Spleen (tissue), 11 donors: ENCODE measurements around the gene SLC7A10. TPM values are rescaled to one million over a fixed set of nuclear protein-coding genes. Genes with fewer than 3 reads are reported as not detected.
A peak's percentile ranks its signal among the peaks of the same experiment; 100 is the strongest.

ENCODE experiments used
- DNase-seq: peaks from one replicate; pipeline ENCODE4 v3.0.0-alpha.2; 2020
- H3K27ac ChIP-seq, 8 donors: fragments of 200-600 bp; sonication (generic) in 7 of 8; 1 replicate in 4 of 8; 2 replicates in 4 of 8; pipeline versions ENCODE4 v1.5.0 to v1.8.0; 2016 to 2021; ENCODE audit warnings: inconsistent platforms in 4 of 8, mild to moderate bottlenecking in 4 of 8, moderate library complexity in 1 of 8
- H3K27me3 ChIP-seq, 7 donors: fragments of 200-600 bp; sonication (generic) in 6 of 7; replicated peaks in 1 of 7; 1 replicate in 4 of 7; 2 replicates in 3 of 7; pipeline versions ENCODE4 v1.5.0 to v1.8.0; 2016 to 2021; ENCODE audit warnings: inconsistent platforms in 3 of 7, mild to moderate bottlenecking in 1 of 7
- H3K36me3 ChIP-seq, 6 donors: fragments of 200-600 bp; sonication (generic) in 5 of 6; 1 replicate in 4 of 6; 2 replicates in 2 of 6; pipeline versions ENCODE4 v1.5.0 to v1.8.0; 2016 to 2021; ENCODE audit warnings: inconsistent platforms in 2 of 6
- H3K4me1 ChIP-seq, 6 donors: fragments of 200-600 bp; sonication (generic) in 5 of 6; 1 replicate in 3 of 6; 2 replicates in 3 of 6; pipeline versions ENCODE4 v1.5.0 to v1.8.0; 2016 to 2021; ENCODE audit warnings: inconsistent platforms in 3 of 6
- H3K4me3 ChIP-seq, 8 donors: fragments of 200-600 bp; sonication (generic) in 7 of 8; 1 replicate in 4 of 8; 2 replicates in 4 of 8; pipeline versions ENCODE4 v1.5.0 to v1.8.0; 2016 to 2021; ENCODE audit warnings: inconsistent platforms in 4 of 8, mild to moderate bottlenecking in 4 of 8, moderate library complexity in 2 of 8
- H3K9me3 ChIP-seq, 8 donors: fragments of 200-600 bp; sonication (generic) in 7 of 8; 1 replicate in 4 of 8; 2 replicates in 4 of 8; pipeline versions ENCODE4 v1.5.0 to v1.8.0; 2016 to 2021; ENCODE audit warnings: inconsistent platforms in 4 of 8
- CTCF ChIP-seq, 11 experiments: fragments of 200-600 bp in 7 of 11; fragments of 450-650 bp in 4 of 11; sonication (generic) in 4 of 11; IDR thresholded peaks in 8 of 11; conservative IDR thresholded peaks in 3 of 11; 1 replicate in 7 of 11; 2 replicates in 4 of 11; pipeline versions ENCODE4 v1.4.0 to v1.8.0; 2016 to 2021; ENCODE audit warnings: antibody characterized with exemption in 11 of 11, inconsistent platforms in 4 of 11, mild to moderate bottlenecking in 1 of 11
- POLR2A ChIP-seq, 3 donors: fragments of 450-650 bp; IDR thresholded peaks; one replicate each; pipeline ENCODE4 v1.5.1; 2017; ENCODE audit warnings: antibody characterized with exemption in 3 of 3, mild to moderate bottlenecking in 1 of 3
- POLR2AphosphoS5 ChIP-seq, 3 donors: sonication (generic); formaldehyde crosslinking; IDR thresholded peaks; one replicate each; pipeline ENCODE4 v1.5.1; 2017; ENCODE audit warnings: antibody characterized with exemption in 3 of 3
- WGBS, 5 donors: extraction: QIAGEN DNeasy Blood & Tissue Kit in 3 of 5; methylation state at CpG; one replicate each; pipeline versions ENCODE4 v1.1.5 to v1.1.7; 2013 to 2018; 5-methylcytosine and 5-hydroxymethylcytosine counted together
- intact Hi-C: fragments of 100-400 bp; cut with DNase I; formaldehyde crosslinking; loops from one replicate; pipeline ENCODE4 v1.15.0; 2023; ENCODE audit warnings: low total_unique reads
- polyA plus RNA-seq, 3 donors: library from polyadenylated mRNA; stranded (reverse); fragments of 200-250 nt; gene quantifications; one replicate each; pipeline ENCODE4 v1.2.1, GENCODE V29; 2013
- total RNA-seq, 7 donors: library from RNA; depleted of rRNA in 3 of 7; stranded (reverse); fragments of >200 nt in 3 of 7; fragmentation: NEBNext Ultra II Directional in 4 of 7; extraction: Animal tissue kit (Norgen Biotek cat#: 25700) in 4 of 7; gene quantifications; one replicate each; pipeline versions ENCODE4 v1.1.0 to v1.2.1, GENCODE V29; 2016 to 2021
- donor health status: healthy with polysubstance abuse.
- donor health status: DM: no; HTN: no; CAD: no; lungs with moderate emphysema.
- donor health status: DM: no; HTN: no; CAD: no.
- donor health status: Bipolar disorder and iron deficiency.
- donor health status: healthy.
- donor health status: DM: no; HTN: no; CAD: no.
- donor health status: DM: yes; HTN: yes; CAD: no.

SLC7A10 gene
- total and polyA plus RNA-seq, 10 donors, result 0.06 to 0.37 (median 0.19) TPM; not detected in 6

GRCh38 chr19:33241530-33242101, 16.0 kb upstream of the SLC7A10 start:
- Histone ChIP-seq H3K9me3 (peaks cover 0 to 14% (median 11%) of the 10 kb centered on the region in 8 donors), H3K4me3 (no peak overlapping the region), H3K27me3 (peaks cover 0 to 25% (median 0%) of the 10 kb centered on the region in 7 donors), H3K36me3 (no peaks in the 10 kb centered on the region), H3K4me1 (peaks cover 0 to 24% (median 9%) of the 10 kb centered on the region in 6 donors), H3K27ac (peak overlapping the region in 3 of 8 donors; percentile 5 to 41 (median 31))
- intact Hi-C loops, result no loop called here
- TF ChIP-seq POLR2A (IDR thresholded peaks at IDR 0.05) (no peak), CTCF (IDR thresholded peaks at IDR 0.05 in 8 of 11, conservative IDR thresholded peaks at IDR 0.05 in 3 of 11) (peak; percentile 41 to 81 (median 69)), POLR2AphosphoS5 (IDR thresholded peaks at IDR 0.05) (peak in 1 of 3 donors; percentile 25)
- 10 to 60% (median 18%) methylated on average over 2 to 22 of the region's 22 CpGs for WGBS, 5 donors
- peak; percentile 82 for DNase-seq

GRCh38 chr19:33241091-33241529, 15.5 kb upstream of the SLC7A10 start:
- Histone ChIP-seq H3K27ac (peak overlapping the region in 3 of 8 donors; percentile 5 to 41 (median 31)), H3K4me1 (peaks cover 0 to 24% (median 9%) of the 10 kb centered on the region in 6 donors), H3K36me3 (no peaks in the 10 kb centered on the region), H3K4me3 (no peak overlapping the region), H3K27me3 (peaks cover 0 to 25% (median 0%) of the 10 kb centered on the region in 7 donors), H3K9me3 (peaks cover 0 to 13% (median 10%) of the 10 kb centered on the region in 8 donors)
- TF ChIP-seq POLR2AphosphoS5 (IDR thresholded peaks at IDR 0.05), result no peak
- no peak for TF ChIP-seq CTCF (IDR thresholded peaks at IDR 0.05 in 8 of 11, conservative IDR thresholded peaks at IDR 0.05 in 3 of 11)
- intact Hi-C loops, result no loop called here
- DNase-seq, result peak; percentile 69
- WGBS, 5 donors, result 71 to 92% (median 80%) methylated on average over 7 to 11 of the region's 11 CpGs; no CpG with 5 or more reads in 1 of the 5 donors

GRCh38 chr19:33240181-33240771, 14.6 kb upstream of the SLC7A10 start:
- H3K27ac ChIP-seq, result peak overlapping the region in 2 of 8 donors; percentile 31 to 41
- no peaks in the 10 kb centered on the region for H3K36me3 ChIP-seq
- peaks cover 0 to 4% (median 2%) of the 10 kb centered on the region in 8 donors for H3K9me3 ChIP-seq
- DNase-seq, result peak; percentile 64
- WGBS, 5 donors, result 81 to 90% (median 88%) methylated on average over 8 of the region's 8 CpGs
- intact Hi-C loops, result no loop called here
- peaks cover 0 to 31% (median 15%) of the 10 kb centered on the region in 6 donors for H3K4me1 ChIP-seq
- H3K4me3 ChIP-seq, result no peak overlapping the region
- TF ChIP-seq POLR2A (IDR thresholded peaks at IDR 0.05), result no peak
- TF ChIP-seq CTCF (IDR thresholded peaks at IDR 0.05 in 8 of 11, conservative IDR thresholded peaks at IDR 0.05 in 3 of 11), result no peak
- TF ChIP-seq POLR2AphosphoS5 (IDR thresholded peaks at IDR 0.05), result no peak
- peaks cover 0 to 33% (median 0%) of the 10 kb centered on the region in 7 donors for H3K27me3 ChIP-seq
